Stimulated activated CD4-positive, alpha-beta T cell treated with anti-CD3 and anti-CD28 coated beads, Interleukin-1b, Interleukin-23, amount 100 ng/mL, for 24 hours (primary cell): ENCODE results near the gene LRRC26.

ENCODE experiments used
- DNase-seq, 4 experiments: peaks; one replicate each; pipeline ENCODE4 v3.0.0-alpha.2; 2020; ENCODE audit warnings: low read depth in 4 of 4, low spot score in 1 of 4

LRRC26 gene

GRCh38 chr9:137199411-137200121 is 29.7 kb upstream of the LRRC26 start:
- DNase-seq = no peak

GRCh38 chr9:137198902-137199283 is 29.0 kb upstream of the LRRC26 start:
- no peak for DNase-seq

DNA sequence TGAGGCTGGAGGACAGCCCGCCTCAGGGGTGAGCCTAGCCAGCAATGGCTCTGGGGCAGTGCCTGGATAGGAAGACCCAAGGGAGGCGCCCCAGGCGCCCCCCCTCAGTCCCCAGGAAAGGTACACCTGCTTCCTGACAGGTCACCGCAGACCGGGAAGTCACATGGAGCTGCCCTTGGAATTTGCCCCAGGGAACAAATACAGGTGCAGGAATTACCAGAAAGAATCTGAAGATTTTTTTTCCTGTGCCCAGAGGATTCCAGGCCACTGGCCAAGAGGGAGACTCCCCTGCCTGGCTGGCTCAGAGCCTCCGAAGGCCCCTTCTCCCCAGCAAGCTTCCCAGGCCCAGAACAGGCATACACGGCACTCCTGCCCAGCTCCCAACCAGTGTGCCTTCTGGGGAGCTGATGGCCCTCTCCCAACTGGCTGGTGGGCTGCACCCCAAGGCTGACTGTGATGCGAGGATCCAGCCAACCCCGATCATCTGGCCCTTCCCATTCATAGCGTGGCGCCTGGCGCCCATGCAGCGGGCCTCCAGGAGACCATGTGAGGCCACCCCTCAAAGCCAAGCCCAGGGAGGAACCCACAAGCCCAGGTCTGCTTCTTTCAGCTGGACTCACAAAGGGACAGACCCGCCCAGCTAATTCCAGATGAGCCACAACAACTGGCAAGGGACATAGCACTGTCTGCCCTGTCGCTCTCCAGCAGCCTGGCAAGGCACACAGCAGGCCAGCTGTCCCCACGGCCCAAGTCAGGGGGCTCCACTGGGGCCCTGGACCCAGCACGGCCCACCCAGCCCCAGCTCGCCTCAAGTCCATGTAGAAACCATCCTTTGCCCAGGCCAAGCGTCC is 28.4 kb upstream of the LRRC26 start:
- DNase-seq = no peak

- DNase-seq = no peak
Measured at GRCh38 chr9:137195525-137196220, 25.8 kb upstream of the LRRC26 start.

DNA sequence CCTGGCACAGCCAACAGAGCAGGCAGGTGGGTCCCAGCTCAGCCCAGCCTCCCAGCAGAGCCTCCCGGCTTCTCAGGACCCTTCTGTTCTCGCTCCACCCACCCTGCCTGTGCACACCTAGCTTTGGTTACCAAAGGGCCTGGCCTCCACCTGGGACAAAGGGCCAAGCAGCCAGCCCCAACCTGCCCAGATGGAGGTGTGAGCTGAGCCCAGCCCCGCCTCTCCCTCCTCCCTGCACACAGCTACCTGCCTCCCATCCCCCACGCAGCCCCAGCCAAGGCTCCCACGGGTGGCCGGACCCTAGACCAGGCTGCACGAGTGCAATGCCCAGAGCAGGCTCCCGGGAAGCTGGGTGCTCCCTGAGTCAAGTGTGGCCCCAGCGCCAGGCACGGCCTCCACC is 25.1 kb upstream of the LRRC26 start:
- no peak for DNase-seq

- no peak for DNase-seq
Measured at GRCh38 chr9:137194388-137194787, 24.5 kb upstream of the LRRC26 start.

DNA sequence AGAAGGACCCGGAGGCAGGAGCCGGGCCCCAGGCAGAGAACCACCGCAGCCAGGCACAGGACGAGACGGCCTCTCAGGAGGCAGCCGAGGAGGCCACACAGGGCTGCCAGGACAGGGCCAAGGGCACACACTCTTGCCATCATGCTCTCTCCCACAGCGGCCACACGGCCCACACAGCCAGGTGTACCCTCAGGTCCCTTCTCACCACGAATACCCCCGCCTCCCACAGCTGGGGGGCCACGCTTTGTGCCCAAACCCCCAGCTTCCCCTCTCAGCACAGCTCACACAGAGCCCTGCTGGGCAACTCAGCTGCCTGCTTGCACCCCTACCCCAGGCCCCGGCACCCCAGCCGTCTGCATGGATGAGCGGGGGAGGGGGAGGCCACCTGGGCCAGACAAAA is 23.9 kb upstream of the LRRC26 start:
- no peak for DNase-seq

GRCh38 chr9:137192859-137193258 is 23.0 kb upstream of the LRRC26 start:
- no peak for DNase-seq

GRCh38 chr9:137192448-137192780 is 22.6 kb upstream of the LRRC26 start:
- DNase-seq = no peak

DNA sequence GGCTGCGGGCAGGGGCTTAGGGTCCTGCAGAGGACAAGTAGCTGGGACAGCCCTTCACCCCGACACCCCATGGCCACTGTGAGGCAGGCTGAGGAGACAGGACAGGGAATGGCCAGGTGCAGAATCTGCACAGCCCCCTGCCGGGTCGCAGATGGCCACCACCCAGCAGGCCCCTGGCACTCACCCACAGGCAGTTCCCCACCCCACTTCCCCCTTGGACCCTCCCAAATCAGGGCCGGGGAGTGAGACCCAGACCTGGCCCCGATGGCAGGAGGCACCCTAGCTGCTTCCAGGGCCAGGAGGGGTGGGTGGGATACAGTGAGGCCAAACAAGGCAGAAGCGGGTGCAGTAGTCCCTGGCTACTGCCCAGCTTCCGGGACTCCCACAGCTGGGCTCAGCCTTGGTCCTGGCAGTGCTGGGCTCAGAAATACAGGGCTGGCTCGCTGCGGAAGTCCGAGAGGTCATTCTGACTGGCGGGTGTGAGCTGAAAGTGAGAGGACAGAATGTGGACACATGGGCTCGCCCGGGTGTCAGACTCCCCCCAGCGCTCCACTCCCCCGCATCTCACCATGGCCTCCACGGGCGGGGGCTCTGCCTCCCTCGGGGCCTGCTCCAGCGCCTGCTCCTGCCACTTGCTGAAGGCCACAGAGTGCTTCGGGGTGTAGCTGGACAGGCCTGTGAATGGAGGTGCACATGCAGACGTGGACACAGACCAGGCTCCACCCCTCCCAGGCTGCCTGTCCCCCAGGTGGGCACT is 22.0 kb upstream of the LRRC26 start:
- DNase-seq = no peak

- DNase-seq = no peak
Measured at GRCh38 chr9:137191245-137191644, 21.4 kb upstream of the LRRC26 start.

DNA sequence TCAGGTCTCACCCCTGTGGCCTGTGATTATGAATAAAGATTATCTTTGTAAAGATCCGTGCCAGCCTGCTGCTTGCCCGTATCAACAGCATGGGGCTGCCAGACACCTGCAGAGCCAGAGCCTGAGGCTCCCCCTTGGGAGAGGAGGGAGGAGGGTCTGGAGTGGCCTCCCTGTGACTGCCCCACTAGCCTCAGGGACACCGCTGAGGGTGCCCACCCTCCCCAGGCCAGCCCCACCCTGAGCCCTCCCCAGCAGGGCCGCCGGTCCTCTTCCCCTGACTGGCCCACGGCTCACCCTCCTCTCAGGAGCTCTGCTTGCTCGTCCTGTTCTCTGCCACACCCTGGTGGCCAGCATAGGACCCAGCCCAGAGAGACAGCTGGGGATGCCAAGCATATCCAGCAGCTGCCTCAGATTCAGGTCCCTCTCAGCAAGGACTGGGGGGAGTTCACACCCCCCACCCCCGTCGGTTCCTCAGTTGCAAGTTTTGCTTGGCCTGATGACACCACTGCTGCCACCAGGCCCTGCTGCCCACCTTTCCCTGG is 20.5 kb upstream of the LRRC26 start:
- DNase-seq = no peak

GRCh38 chr9:137189297-137190295 is 19.7 kb upstream of the LRRC26 start:
- DNase-seq = no peak

- DNase-seq = peak; percentile 88 to 93 (median 90)
Measured at GRCh38 chr9:137188490-137189296, 18.8 kb upstream of the LRRC26 start, which contains the start of the genes ANAPC2 and SSNA1. TSS of gene ANAPC2 (minus strand) at chr9:137188560. CDS start at chr9:137188532, 28 bp downstream. TSS of gene SSNA1 (plus strand) at chr9:137188676. CDS start at chr9:137188727, 51 bp downstream.

DNA sequence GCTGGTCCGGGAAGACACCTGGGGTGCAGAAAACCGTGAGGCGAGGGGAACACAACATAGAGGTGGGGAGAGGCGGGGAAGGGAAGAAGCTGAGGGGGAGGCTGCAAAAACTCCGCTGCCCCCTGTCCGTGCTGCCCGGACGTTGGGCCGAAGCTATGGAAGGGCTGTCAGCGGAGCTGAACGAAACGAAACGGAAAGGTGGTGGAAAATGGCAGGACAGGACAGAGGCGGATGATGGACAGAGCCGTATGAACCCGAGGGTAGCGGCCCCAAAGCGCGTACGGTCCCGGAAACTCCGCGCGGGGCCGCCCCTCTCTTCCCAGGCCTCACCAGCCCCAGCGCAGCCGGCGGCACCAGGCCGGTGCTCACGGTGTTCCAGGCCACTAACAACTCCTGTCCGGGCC is 18.2 kb upstream of the LRRC26 start:
- DNase-seq = no peak

DNA sequence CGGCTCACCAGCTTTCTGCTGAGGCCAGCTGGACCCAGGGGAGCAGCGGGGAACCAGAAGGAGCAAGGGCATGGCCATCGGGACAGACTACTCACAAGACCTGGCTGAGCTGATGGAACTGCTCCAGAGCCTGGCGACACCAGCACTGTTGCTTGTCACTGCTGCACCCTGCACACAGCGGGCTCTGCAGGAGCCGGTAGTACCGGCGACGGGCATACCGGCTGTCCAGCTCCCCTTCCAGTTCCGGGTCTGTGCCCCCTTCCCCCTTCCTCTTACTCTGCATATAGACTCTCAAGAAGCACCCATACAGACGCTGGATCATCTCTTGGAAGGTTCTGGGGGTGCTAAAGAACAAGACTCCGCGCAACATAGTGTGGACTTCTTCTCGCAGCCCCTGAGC is 17.5 kb upstream of the LRRC26 start:
- DNase-seq = no peak

DNA sequence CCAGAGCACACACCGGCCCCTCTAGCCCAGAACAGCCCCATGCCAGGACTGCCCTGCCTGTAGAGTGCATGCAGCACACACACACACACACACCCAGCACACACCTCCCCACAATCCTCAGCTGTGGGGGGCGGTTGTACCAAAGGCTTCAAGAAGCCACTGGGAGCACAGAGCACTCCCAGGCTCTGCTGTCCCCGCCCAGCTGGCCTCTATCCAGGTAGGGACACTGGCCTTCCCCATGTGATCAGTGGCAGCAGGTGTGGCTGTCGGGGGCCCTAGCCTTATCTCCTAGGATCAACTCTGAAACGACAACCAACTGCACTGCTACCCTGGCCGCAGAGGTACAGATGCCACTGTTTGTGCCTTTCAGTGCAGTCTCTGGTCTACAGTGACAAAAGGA is 16.5 kb upstream of the LRRC26 start:
- no peak for DNase-seq

DNA sequence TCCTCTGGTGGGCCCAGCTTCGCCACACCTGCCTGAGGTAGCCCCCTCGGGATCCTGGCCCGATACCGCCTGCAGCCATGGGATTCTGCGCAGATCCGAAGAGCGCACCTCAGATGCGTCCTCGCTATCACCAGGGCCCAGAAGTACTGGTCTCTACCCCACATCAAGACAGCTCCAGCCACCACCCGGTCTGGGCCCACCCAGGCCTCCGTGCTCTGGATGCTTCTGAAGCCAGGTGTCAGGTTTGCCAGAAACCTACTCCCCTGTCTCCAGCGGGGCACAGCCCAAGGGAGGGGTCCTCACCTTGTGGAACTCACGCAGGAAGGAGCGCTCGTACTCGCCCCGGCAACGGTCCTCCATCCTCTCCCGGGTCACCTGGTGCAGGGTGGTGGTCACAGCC is 16.1 kb upstream of the LRRC26 start:
- no peak for DNase-seq
